GM18499 (cell line): ENCODE measurements around the gene FUS.
A peak's percentile ranks its signal among the peaks of the same experiment; 100 is the strongest.
"Not testable (repeated sequence)": the region's sequence is repeated elsewhere in the genome, so short reads cannot be mapped to it uniquely, and the experiment has no call there.

ENCODE experiments used
- ATAC-seq: cut with Tn5 transposase; IDR thresholded peaks from one replicate; pipeline ENCODE4 v1.9.1; 2021; ENCODE audit warnings: moderate number of reproducible peaks; ENCODE audit not compliant: insufficient read depth, unreplicated experiment

FUS gene

GRCh38 chr16:31179747-31180459 is at the start of gene FUS:
TSS of gene FUS (plus strand) at chr16:31180139. CDS start at chr16:31180215, 76 bp downstream.
- peak; percentile 40 for ATAC-seq

GRCh38 chr16:31130336-31130891 is 49.5 kb upstream of the FUS start:
- ATAC-seq: no peak

- ATAC-seq: no peak
Measured at GRCh38 chr16:31130899-31131298, 49.0 kb upstream of the FUS start.

DNA sequence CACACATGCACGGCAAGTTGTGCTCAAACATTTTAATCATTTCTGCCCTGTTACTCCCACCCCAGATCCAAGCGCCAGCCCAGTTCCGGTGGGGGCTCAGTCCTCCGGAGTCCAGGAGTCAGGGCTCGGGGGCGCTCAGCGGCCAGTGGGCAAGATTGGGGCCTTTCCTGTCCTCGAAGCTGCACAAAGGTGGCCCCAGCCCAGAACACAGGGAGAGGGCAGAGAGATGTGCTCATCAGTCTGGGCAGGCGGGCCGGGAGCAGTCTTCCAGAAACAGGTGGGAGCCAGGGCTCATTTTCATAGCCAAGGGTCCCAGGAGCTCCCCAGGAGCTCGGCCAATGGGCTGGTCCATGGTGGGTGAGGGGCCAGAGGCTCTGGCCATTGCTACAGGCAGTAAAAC is 48.5 kb upstream of the FUS start:
- no peak for ATAC-seq

DNA sequence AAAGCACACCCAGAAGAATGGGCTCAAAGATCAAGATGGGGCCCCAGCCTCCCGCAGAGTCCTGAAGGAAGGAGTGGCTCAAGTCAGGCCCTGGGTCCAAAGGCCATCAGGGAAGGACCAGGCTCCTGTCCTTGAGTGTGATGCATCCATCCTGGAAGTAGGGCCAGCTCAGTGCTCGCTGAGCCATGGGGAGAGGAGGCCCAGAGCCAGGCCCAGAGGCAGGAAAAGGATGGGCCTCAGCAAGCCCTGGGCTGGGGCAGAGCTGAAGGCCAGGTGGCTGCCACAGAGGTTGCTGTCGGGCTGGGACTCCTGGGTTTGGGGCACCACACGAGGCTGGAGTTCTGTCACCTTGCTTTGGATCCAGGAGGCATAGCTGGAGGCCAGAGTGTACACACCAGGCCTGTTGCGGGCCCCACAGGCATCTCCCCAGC is 48.1 kb upstream of the FUS start:
- no peak for ATAC-seq

DNA sequence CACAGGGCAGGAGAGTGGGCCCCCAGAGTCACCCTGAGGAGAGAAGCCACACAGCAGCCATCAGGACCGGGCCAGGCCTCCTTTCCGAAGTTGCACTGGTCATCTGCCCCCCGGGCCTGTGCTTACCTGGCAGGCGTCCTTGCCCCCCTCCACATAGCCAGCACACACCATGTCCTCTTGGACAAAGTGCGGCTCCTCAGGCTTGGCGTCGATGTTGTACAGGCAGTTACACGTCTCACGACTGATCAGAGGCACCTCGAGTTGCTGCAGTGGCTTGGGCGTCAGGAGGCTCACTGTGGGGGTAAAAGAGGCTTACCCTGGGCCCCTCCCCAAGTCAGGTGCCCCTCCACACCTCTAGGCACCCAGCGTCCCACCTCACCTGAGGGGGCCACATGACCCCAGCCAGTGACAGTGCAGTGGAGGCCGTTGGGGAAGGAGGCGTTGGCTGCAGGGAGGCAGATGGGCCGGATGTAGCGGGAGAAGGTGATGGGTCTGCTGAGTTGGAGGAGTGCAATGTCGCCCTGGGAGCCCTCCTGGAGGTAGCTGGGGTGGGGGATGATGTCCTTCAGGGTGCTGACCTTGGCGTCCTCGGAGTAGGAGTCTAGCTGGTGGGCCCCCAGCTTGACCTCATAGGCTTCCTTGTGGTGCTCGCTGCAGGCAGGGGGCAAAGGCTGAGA is 47.5 kb upstream of the FUS start:
- no peak for ATAC-seq

GRCh38 chr16:31133046-31133501 is 46.9 kb upstream of the FUS start:
- no peak for ATAC-seq

- ATAC-seq: no peak
Measured at GRCh38 chr16:31134091-31134571, 45.8 kb upstream of the FUS start.

GRCh38 chr16:31134625-31135534 is 45.1 kb upstream of the FUS start:
- no peak for ATAC-seq

DNA sequence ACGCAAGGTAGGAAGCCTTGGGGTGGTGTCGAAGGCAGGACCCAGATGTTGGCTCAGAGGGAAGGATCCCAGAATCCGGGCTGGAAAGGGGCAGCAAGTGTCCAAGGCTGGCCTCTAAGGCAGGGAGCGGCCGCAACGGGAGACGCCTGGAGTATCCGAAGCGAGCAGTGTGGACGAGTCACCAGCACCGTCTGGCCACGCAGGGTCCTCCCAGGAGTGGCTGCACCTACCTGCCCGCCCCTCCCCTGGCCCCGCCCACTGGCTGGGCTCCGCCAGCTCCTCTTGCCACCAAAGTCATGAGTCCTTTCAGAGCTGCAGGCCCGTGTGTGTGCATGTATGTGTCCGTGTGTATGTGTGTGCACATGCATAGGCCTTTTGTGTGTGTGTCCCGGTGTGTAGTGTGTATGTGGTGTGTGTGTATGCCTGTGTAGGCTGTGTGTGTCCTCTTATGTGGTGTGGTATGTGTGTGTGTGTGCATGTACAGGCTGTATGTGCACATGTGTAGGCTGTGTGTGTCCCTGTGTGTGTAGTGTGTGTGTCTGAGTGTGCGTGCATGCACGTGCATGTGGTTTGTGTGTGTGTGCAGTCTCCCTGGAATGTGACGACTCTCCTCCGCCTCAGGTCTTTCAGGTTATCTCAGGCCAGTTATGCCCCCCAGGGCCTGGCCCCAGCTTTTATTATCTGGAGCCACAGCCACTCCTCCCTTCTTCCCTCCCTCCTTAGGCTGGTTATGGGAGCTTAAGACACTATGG is 44.2 kb upstream of the FUS start, which contains the start of gene PRSS8:
Gene PRSS8 (minus strand): TSS at position 193 of the 752 bp plus-strand sequence. CDS start 229 bp downstream, outside the sequence.
- ATAC-seq: no peak

DNA sequence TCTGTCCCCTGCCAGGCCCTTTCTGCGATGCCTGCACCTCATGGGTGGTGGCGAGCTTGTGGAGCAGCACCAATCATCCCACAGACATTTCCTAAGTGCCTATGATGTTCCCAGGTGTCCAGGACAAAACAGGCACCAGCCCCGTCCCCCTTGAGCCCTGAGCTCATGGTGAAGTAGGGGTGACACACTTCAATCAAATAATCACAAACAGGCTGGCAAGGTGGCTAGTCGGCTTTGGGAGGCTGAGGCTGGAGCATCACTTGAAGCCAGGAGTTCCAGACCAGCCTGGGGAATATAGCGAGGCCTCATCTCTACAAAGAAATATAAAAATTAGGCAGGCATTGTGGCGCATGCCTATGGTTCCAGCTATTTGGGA is 43.7 kb upstream of the FUS start:
- ATAC-seq: no peak

DNA sequence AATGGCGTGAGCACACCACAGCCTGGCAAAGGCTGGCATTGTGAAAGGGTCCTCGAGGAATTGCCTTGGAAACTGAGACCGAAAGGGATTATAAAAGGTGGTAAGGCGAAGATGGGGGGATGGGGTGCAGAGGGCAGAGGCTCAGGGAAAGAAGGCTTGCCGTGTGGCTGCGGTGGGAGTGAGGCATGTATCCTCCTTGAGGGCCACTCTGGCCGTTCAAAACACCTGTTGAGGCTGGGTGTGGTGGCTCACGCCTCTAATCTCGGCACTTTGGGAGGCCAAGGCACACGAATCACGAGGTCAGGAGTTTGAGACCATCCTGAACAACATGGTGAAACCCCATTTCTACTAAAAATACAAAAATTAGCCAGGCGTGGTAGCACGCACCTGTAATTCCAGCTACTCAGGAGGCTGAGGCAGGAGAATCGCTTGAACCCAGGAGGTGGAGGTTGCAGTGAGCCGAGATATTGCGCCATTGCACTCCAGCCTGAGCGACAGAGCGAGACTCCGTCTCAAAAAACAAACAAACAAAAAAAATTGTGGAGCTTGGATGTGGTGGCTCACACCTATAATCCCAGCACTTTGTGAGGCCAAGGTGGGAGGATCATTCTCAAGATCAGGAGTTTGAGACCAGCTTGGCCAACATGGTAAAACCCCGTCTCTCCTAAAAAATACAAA is 43.0 kb upstream of the FUS start:
- not testable (repeated sequence) for ATAC-seq

GRCh38 chr16:31138621-31139578 is 41.0 kb upstream of the FUS start:
- no peak for ATAC-seq

- not testable (repeated sequence) for ATAC-seq
Measured at GRCh38 chr16:31141071-31141469, 38.9 kb upstream of the FUS start.

GRCh38 chr16:31141489-31142108 is 38.3 kb upstream of the FUS start:
- no peak for ATAC-seq

GRCh38 chr16:31142109-31143010 is 37.6 kb upstream of the FUS start:
- peak; percentile 45 for ATAC-seq
